ENCODE data around the gene KLC3.

GRCh38 chr19:45305421-45305820 lies 35.1 kb upstream of the KLC3 start:
- no peak for TF ChIP-seq CHD2 (IDR thresholded peaks at IDR 0.05; ENCODE audit: low read length)
- TF ChIP-seq CTCF (IDR thresholded peaks at IDR 0.05; ENCODE audit: control extremely low read depth in 1 of 3, insufficient read depth in 1 of 3, low read depth in 1 of 3, low read length in 3 of 3), result no peak
- TF ChIP-seq GABPA (IDR thresholded peaks at IDR 0.05; ENCODE audit: borderline replicate concordance, insufficient read depth, low read length), result no peak
- TF ChIP-seq EP300 (IDR thresholded peaks at IDR 0.05; ENCODE audit: borderline replicate concordance in 1 of 2, low read depth in 2 of 2, low read length in 2 of 2), result no peak

Measured in H1 (cell line).